OCI-LY3 (cell line): ENCODE measurements around the gene INPP5A.

Experiments
- H2AFZ ChIP-seq: fragments of 200-600, 300-600 bp; shearing (Covaris generic); 2 replicates; pipeline ENCODE4 v1.6.0; 2014; ENCODE audit warnings: antibody characterized with exemption, low read depth, low read length
- H3K27ac ChIP-seq: fragments of 200-600, 300-600 bp; sonication (generic); 2 replicates; pipeline ENCODE4 v1.5.1; 2014; ENCODE audit warnings: mild to moderate bottlenecking, low read length, moderate library complexity, mixed read lengths
- H3K27me3 ChIP-seq: fragments of 200-600, 300-600 bp; sonication (generic); 2 replicates; pipeline ENCODE4 v1.6.1; 2014; ENCODE audit warnings: low read depth, low read length, mixed read lengths
- H3K36me3 ChIP-seq: fragments of 200-600, 300-600 bp; sonication (generic); replicated peaks from 2 replicates; pipeline ENCODE3; 2014; ENCODE audit warnings: low read depth, low read length, mixed read lengths
- H3K4me1 ChIP-seq: fragments of 300-600, 200-600 bp; sonication (generic); 2 replicates; pipeline ENCODE4 v1.6.1; 2014; ENCODE audit warnings: low read length, mixed read lengths
- H3K4me2 ChIP-seq: fragments of 200-600, 300-600 bp; sonication (generic); 2 replicates; pipeline ENCODE4 v1.6.1; 2014; ENCODE audit warnings: low read length, mixed read lengths
- H3K4me3 ChIP-seq: fragments of 300-600, 200-600 bp; sonication (generic); 2 replicates; pipeline ENCODE4 v1.5.1; 2014; ENCODE audit warnings: antibody characterized with exemption, mild to moderate bottlenecking, low read length, moderate library complexity
- H3K79me2 ChIP-seq: fragments of 300-600, 200-600 bp; shearing (Covaris generic); 2 replicates; pipeline ENCODE4 v1.6.1; 2014; ENCODE audit warnings: mild to moderate bottlenecking, low read length, mixed read lengths
- H3K9ac ChIP-seq: fragments of 300-600, 200-600 bp; shearing (Covaris generic); 2 replicates; pipeline ENCODE4 v1.6.0; 2014; ENCODE audit warnings: mild to moderate bottlenecking, low read length, moderate library complexity
- H3K9me3 ChIP-seq: fragments of 200-600, 300-600 bp; shearing (Covaris generic); 2 replicates; pipeline ENCODE4 v1.6.1; 2014; ENCODE audit warnings: low read length, mixed read lengths; ENCODE audit not compliant: insufficient read depth
- H4K20me1 ChIP-seq: fragments of 200-600, 300-600 bp; sonication (generic); 2 replicates; pipeline ENCODE4 v1.6.1; 2016; ENCODE audit warnings: low read length, mixed read lengths; ENCODE audit not compliant: insufficient read depth
- EZH2phosphoT487 ChIP-seq: fragments of 200-600 bp; shearing (Covaris generic); IDR thresholded peaks from 2 replicates; pipeline ENCODE4 v1.6.1; 2018; ENCODE audit warnings: antibody characterized with exemption, mixed run types, low read depth
- TF ChIP-seq, protein P1 (sequence below): fragments of 200-600, 300-600 bp; sonication (generic); IDR thresholded peaks from 2 replicates; pipeline ENCODE4 v1.5.1; 2014; ENCODE audit warnings: antibody characterized with exemption, low read length, low read depth

Gene INPP5A

DNA sequence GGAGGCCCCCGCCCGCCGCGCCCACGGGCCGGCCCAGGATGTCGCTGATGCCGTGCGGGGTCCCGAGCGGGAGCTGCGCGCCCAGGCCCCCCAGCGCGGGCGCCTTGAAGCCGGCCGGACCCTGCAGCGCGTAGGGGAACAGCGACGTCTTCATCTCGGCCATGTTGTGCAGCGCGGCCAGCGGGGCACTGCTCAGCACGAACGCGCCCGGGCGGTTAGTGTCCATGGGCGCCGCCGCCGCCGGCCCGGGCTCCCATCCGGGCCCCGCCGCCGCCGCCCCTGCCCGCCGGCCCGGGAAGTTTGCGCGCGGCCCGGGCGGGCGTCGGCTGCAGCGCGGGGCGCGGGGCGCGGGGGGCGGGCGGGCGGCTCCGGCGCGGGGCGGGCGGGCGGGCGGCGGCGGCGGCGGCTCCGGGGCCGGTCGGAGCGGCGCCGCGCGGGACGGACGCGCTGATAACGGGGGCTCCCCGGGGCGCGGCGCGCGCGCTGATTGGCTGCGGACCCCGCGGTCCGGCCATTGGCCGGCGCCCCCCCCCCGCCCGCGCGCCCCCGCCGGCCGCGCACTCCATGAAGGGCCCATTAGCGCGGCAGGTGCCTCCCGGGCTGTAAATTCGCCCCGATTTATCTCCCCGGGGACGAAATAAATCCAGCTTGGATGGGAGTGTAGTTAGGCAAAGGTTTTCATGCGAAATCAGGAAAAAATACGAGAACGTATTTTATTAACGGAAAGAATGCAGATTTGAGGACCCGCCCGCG lies 248.3 kb downstream of the INPP5A start, which contains the start of gene NKX6-2:
NKX6-2 (minus strand) TSS at position 425 of the 753 bp plus-strand sequence; CDS start at position 226, 199 bp downstream.
- Histone ChIP-seq H4K20me1 (no peaks in the 10 kb centered on the region), H3K4me3 (no peak within 1 kb of the TSS), H3K27me3 (no peaks in the 10 kb centered on the region), H3K79me2 (no peaks in the 10 kb centered on the region), H2AFZ (no peak within 1 kb of the TSS), H3K9me3 (no peaks in the 10 kb centered on the region), H3K36me3 (no peaks in the 10 kb centered on the region), H3K9ac (no peak within 1 kb of the TSS), H3K4me2 (no peak within 1 kb of the TSS), H3K4me1 (no peaks in the 10 kb centered on the region), H3K27ac (no peak within 1 kb of the TSS)
- TF ChIP-seq, protein P1, sequence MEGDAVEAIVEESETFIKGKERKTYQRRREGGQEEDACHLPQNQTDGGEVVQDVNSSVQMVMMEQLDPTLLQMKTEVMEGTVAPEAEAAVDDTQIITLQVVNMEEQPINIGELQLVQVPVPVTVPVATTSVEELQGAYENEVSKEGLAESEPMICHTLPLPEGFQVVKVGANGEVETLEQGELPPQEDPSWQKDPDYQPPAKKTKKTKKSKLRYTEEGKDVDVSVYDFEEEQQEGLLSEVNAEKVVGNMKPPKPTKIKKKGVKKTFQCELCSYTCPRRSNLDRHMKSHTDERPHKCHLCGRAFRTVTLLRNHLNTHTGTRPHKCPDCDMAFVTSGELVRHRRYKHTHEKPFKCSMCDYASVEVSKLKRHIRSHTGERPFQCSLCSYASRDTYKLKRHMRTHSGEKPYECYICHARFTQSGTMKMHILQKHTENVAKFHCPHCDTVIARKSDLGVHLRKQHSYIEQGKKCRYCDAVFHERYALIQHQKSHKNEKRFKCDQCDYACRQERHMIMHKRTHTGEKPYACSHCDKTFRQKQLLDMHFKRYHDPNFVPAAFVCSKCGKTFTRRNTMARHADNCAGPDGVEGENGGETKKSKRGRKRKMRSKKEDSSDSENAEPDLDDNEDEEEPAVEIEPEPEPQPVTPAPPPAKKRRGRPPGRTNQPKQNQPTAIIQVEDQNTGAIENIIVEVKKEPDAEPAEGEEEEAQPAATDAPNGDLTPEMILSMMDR: no peak
- TF ChIP-seq EZH2phosphoT487: no peak

DNA sequence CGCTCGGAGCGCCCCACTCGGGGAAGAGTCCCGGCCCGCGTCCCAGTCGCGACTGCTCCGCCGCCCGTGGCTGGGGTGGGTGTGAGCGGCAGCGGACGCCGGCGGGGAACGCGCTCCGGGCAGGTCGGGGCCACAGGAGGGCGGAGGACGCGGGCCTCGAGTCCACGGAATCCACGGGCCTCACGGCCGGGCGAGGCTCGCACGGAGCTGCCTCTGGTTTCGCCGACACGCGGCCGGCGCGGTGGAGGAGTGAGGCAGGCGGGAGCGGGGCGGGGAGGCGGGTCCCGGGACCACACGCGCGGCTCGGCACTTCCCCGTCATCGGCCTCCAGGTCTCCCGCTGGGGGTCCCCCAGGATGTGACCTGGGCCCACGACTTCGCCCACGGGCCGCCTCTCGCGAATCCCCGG lies 248.9 kb downstream of the INPP5A start:
- no peaks in the 10 kb centered on the region for H3K36me3 ChIP-seq
- H3K4me1 ChIP-seq: no peaks in the 10 kb centered on the region
- H3K9ac ChIP-seq: no peak overlapping the region
- H3K79me2 ChIP-seq: no peaks in the 10 kb centered on the region
- H3K27ac ChIP-seq: no peak overlapping the region
- no peak overlapping the region for H3K4me2 ChIP-seq
- no peaks in the 10 kb centered on the region for H3K27me3 ChIP-seq
- no peaks in the 10 kb centered on the region for H3K9me3 ChIP-seq
- H3K4me3 ChIP-seq: no peak overlapping the region
- TF ChIP-seq, protein P1: no peak
- TF ChIP-seq EZH2phosphoT487: no peak
- no peaks in the 10 kb centered on the region for H4K20me1 ChIP-seq
- H2AFZ ChIP-seq: no peak overlapping the region

DNA sequence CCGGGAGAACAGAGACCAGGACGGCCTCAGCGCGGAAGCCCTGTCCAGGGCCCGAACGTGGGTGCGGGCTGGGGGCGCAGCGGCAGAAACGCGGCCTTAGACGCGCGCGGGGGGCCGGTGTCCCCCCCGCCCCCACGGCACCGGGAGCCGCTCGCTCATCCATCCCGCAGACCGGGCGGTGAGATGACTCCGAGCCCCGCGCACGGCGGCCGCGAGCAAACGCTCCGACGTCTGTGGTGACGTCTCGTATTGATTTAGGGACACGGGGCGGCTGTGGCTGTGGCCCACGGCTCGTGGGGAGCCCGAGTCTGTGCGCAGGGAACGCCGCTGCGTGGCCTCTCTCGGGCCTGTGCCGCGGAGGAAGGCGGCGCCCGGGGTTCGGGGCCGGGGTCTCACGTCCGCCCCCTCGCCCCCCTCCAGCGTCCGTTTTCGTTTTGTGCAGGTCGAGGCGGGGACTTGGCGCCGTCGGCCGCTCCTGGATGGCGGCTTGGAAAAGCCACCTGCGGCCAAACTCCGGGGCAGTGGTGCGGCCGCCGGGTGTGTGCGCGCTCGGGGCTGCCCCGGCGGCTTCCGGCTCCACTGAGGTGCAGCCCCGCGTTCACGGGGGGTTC lies 249.4 kb downstream of the INPP5A start:
- Histone ChIP-seq H3K4me1 (no peaks in the 10 kb centered on the region), H3K9me3 (no peaks in the 10 kb centered on the region), H2AFZ (no peak overlapping the region), H3K4me3 (no peak overlapping the region), H3K27ac (no peak overlapping the region), H3K9ac (no peak overlapping the region), H4K20me1 (no peaks in the 10 kb centered on the region), H3K27me3 (no peaks in the 10 kb centered on the region), H3K4me2 (no peak overlapping the region), H3K79me2 (no peaks in the 10 kb centered on the region), H3K36me3 (no peaks in the 10 kb centered on the region)
- TF ChIP-seq EZH2phosphoT487: no peak
- TF ChIP-seq, protein P1: no peak

DNA sequence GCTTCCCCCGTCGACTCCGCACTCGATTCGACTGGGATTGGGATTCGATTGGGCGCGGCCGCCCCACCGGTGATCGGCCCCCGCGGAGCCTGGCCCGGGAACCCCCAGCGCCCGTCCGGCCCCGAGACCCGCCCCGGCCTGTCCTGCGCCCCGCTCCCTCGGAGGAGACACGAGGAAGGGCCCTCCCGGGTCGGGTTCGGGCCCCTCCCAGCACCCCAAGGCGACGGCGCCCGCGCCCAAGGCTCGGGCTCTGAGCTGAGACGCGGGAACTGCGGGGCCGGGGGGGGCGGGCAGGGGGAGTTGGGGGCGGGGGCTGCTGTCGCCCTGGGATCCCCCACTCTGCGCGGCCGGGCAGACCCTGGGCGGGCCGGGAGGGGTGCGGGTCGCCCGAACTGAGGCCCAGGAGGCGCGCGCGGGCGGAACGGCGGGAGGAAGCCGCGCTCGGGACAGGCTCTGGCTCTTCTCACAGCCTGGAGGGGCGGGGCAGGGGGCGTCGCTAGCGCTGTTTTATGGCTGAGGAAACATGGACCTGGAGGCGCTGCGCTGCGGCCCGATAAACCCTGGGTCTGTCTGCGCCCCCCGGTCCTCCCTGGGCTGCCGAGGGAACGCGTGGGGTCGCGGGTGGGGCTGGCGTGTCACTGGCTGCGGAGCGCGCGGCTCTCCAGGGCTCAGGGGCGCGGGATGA lies 250.1 kb downstream of the INPP5A start:
- Histone ChIP-seq H3K27ac (no peak overlapping the region), H3K9ac (no peak overlapping the region), H4K20me1 (no peaks in the 10 kb centered on the region), H3K79me2 (no peaks in the 10 kb centered on the region), H3K4me3 (no peak overlapping the region), H2AFZ (no peak overlapping the region), H3K27me3 (no peaks in the 10 kb centered on the region), H3K4me2 (no peak overlapping the region), H3K36me3 (no peaks in the 10 kb centered on the region), H3K9me3 (no peaks in the 10 kb centered on the region), H3K4me1 (no peaks in the 10 kb centered on the region)
- TF ChIP-seq, protein P1: no peak
- TF ChIP-seq EZH2phosphoT487: no peak
